Peyer's patch (tissue), 4 donors: ENCODE results near the gene ABHD6.

Experiments used
- POLR2A ChIP-seq, 2 donors: fragments of 450-650 bp; IDR thresholded peaks; one replicate each; pipeline ENCODE4 v1.5.1; 2017; ENCODE audit warnings: antibody characterized with exemption in 2 of 2, mild to moderate bottlenecking in 2 of 2, moderate library complexity in 2 of 2
- TF ChIP-seq, protein P1 (sequence below), 6 experiments: fragments of 450-650 bp in 4 of 6; fragments of 200-600 bp in 2 of 6; sonication (generic) in 1 of 6; IDR thresholded peaks; one replicate each; pipeline ENCODE4 v1.5.1; 2017 to 2019; ENCODE audit warnings: antibody characterized with exemption in 6 of 6, mild to moderate bottlenecking in 3 of 6, moderate library complexity in 1 of 6

DNA sequence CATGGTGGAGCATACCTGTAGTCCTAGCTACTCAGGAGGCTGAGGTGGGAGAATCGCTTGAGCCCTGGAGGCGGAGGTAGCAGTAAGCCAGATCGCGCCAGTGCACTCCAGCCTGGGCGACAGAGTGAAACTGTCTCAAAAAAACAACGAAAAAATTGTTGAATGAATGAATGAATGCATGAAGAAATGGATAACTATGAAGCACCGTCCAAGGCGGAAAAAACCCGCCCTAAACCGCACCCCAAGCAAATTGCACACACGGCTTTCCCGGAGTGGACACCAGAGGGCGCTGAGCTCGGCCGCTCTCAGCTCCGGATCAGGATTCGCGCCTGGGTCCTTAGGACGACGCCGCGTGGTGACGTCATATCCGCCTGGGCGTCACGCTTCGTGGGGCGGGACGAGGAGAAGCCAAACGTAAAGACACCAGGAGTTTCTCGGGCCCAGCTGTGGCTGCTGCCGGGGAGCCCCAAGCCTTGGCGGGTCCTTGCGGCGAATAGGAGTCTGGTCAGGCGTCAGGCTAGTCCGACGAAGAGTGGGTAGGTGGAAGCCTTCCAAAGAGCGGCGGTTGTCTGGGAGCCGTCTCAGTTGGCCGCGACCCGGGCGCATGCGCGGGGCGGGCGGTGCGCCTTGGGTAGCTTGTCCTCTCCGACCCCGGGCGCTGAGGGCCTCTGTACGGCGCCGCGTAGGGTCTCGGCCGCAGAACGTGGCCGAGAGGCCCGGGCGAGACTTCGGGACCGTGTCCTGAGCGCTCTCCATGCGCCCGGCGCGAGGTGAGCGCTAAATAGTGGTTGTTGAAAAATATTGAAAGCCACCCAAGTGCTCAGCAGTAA lies 68.5 kb downstream of the ABHD6 start, which contains the start of the genes HTD2 and RPP14:
- TF ChIP-seq, protein P1, sequence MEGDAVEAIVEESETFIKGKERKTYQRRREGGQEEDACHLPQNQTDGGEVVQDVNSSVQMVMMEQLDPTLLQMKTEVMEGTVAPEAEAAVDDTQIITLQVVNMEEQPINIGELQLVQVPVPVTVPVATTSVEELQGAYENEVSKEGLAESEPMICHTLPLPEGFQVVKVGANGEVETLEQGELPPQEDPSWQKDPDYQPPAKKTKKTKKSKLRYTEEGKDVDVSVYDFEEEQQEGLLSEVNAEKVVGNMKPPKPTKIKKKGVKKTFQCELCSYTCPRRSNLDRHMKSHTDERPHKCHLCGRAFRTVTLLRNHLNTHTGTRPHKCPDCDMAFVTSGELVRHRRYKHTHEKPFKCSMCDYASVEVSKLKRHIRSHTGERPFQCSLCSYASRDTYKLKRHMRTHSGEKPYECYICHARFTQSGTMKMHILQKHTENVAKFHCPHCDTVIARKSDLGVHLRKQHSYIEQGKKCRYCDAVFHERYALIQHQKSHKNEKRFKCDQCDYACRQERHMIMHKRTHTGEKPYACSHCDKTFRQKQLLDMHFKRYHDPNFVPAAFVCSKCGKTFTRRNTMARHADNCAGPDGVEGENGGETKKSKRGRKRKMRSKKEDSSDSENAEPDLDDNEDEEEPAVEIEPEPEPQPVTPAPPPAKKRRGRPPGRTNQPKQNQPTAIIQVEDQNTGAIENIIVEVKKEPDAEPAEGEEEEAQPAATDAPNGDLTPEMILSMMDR (IDR thresholded peaks at IDR 0.05), result peak; percentile 96 to 99 (median 98)
- peak; percentile 48 to 76 for TF ChIP-seq POLR2A (IDR thresholded peaks at IDR 0.05)
